HG03108 (cell line): ENCODE data around the gene DOC2A.

Experiments
- ATAC-seq: cut with Tn5 transposase; IDR thresholded peaks from one replicate; pipeline ENCODE4 v1.9.1; 2021; ENCODE audit warnings: moderate library complexity; ENCODE audit not compliant: unreplicated experiment

The DOC2A gene

DNA sequence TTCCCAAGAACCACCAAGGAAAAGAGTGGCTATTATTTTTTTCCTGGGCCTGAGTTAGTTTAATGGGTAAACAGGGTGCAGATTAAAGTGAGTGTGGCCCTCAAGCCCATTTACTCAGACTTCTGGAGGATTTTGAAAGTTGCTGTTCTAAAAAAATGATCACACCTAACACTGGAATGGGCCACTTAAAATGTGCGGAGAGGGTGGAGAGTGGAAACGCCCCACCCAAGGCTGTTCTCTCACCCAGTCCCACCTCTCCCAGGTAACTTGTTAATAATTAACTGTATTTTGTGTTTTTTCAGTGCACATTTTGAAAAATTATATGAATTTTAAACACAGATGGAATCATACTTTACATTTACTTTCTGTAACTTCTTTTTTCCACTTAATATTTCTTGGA is 20.8 kb downstream of the DOC2A start:
- no peak for ATAC-seq

DNA sequence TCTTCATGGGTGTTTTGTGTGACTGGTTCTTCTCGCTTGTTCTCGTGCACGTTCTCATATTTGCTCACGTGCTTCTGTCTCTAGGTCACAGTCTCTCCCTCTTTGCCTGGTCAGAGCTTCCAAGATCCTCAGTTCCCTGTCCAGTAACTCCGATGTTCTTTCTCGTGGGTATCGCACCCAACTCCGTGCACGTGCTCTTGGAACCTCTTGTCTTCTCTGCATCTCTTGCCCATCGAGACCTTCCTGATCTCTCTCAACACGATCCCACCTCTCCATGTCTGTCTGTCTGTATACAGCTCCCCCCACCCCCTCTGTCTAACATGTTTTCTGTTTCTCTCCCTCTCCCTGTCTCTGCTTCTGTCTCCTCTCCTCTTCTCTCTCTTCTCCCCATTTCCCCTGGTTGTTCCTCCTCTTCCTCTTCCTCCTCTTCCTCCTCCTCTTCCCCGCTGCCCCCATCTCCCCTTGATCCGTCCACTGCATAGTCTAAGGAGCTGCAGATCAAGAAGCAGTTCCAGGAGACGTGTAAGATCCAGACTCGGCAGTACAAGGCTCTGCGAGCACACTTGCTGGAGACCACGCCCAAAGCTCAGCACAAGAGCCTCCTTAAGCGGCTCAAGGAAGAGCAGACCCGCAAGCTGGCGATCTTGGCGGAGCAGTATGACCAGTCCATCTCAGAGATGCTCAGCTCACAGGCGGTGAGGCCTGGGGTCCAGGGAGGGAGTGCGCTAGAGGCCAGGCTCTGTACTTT is 21.5 kb downstream of the DOC2A start:
- no peak for ATAC-seq

DNA sequence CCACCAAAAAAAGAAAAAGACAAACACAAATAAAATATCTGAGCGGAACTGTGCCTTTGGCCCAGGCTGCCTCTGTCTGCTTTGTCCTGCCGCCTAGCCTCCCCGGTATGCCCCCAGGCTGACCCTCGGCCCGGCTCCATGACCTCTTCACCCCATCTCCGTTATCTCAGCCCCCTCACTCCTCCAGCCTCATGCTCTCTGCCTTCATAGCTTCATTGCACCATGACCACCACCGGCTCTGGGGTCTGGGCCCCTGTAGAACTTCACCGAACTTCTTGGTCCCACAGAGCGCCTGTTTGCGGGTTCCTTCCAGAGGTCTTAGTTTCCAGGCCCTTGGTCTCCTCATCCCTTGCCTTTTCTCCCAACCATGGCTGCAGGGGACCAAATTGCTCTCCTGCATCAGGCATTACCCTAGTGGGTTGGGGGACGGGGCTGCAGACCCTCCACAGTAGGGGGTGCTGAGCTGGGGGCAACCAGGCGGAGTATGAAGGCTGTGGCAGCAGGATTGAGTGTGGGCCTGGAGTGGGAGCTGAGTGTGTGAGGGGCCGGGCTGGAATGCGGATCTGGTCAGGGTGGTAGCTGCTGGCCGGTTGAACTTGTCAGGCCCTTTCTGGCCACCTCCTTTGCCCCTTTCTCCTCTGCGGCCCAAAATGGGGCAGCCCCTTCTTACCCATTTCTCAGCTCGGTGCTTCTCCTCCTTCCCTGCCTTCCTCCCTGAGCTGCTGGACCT is 22.3 kb downstream of the DOC2A start:
- ATAC-seq = no peak

DNA sequence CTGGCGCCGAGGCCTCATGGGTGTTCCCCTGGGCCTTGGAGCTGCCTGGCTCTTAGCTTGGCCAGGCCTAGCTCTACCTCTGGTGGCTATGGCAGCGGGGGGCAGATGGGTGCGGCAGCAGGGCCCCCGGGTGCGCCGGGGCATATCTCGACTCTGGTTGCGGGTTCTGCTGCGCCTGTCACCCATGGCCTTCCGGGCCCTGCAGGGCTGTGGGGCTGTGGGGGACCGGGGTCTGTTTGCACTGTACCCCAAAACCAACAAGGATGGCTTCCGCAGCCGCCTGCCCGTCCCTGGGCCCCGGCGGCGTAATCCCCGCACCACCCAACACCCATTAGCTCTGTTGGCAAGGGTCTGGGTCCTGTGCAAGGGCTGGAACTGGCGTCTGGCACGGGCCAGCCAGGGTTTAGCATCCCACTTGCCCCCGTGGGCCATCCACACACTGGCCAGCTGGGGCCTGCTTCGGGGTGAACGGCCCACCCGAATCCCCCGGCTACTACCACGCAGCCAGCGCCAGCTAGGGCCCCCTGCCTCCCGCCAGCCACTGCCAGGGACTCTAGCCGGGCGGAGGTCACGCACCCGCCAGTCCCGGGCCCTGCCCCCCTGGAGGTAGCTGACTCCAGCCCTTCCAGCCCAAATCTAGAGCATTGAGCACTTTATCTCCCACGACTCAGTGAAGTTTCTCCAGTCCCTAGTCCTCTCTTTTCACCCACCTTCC is 23.3 kb downstream of the DOC2A start:
- ATAC-seq = no peak

DNA sequence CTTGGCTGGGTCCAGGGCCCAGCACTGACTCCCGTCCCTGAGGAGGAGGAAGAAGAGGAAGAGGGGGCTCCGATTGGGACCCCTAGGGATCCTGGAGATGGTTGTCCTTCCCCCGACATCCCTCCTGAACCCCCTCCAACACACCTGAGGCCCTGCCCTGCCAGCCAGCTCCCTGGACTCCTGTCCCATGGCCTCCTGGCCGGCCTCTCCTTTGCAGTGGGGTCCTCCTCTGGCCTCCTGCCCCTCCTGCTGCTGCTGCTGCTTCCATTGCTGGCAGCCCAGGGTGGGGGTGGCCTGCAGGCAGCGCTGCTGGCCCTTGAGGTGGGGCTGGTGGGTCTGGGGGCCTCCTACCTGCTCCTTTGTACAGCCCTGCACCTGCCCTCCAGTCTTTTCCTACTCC is 23.9 kb downstream of the DOC2A start:
- no peak for ATAC-seq

DNA sequence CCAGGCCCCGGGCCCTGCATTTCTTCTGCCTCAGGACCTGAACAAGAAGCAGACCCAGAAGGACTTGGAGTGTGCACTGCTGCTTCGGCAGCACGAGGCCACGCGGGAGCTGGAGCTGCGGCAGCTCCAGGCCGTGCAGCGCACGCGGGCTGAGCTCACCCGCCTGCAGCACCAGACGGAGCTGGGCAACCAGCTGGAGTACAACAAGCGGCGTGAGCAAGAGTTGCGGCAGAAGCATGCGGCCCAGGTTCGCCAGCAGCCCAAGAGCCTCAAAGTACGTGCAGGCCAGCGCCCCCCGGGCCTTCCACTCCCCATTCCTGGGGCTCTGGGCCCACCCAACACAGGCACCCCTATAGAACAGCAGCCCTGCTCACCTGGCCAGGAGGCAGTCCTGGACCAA is 24.6 kb downstream of the DOC2A start:
- no peak for ATAC-seq

DNA sequence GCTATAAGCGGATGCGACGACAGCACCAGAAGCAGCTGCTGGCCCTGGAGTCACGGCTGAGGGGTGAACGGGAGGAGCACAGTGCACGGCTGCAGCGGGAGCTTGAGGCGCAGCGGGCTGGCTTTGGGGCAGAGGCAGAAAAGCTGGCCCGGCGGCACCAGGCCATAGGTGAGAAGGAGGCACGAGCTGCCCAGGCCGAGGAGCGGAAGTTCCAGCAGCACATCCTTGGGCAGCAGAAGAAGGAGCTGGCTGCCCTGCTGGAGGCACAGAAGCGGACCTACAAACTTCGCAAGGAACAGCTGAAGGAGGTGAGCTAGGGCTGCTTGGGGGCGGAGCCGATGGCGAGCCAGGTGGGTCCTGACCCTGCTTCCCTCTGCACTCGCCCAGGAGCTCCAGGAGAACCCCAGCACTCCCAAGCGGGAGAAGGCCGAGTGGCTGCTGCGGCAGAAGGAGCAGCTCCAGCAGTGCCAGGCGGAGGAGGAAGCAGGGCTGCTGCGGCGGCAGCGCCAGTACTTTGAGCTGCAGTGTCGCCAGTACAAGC is 25.5 kb downstream of the DOC2A start:
- ATAC-seq = no peak

DNA sequence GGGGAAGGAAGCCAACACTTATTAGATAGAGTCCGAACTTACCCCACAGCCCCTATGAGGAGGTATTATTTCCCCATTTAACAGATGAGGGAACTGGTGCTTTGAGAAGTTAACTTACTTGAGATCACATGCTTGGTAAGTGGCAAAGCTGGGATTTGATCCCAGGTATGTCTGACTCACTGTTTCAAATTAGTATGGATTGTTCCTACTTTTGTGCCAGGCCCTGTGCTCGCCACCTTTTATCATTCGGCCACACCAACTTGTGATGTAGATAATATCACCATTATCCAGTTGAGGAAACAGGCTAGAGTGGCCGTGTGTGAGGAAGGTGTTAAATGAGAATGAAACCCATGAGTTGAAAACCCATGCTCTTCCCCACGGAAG is 26.1 kb downstream of the DOC2A start:
- no peak for ATAC-seq

DNA sequence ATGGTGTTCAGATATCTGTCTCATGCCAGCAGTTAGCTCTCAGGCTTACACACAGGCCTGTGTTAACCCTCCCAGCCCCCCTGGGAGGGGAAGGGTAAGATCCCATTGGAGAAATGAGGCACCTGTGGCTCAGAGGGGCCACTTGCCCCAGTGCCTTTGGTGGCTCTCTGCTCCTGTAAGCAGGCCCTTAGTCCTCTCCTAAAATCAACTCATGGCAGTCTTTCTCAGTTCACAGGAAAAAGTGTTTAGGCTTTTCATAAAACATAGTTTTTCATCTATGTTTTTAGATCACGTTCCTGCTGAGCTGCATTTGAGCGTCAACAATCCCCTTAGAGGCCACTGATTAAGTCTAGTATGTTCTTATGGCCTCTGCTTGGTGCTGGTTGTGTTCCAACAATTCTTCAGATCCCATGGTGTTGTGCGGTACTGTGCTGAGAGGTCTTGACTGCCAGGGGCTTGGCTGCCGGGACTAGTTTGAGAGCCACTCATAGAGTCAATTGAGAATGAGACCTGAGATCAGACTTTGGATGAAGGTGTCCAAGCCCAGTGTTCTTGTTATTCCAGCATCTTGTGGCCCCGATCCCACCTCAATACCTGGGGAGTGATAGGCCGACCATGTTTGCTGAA is 26.6 kb downstream of the DOC2A start:
- ATAC-seq = no peak

DNA sequence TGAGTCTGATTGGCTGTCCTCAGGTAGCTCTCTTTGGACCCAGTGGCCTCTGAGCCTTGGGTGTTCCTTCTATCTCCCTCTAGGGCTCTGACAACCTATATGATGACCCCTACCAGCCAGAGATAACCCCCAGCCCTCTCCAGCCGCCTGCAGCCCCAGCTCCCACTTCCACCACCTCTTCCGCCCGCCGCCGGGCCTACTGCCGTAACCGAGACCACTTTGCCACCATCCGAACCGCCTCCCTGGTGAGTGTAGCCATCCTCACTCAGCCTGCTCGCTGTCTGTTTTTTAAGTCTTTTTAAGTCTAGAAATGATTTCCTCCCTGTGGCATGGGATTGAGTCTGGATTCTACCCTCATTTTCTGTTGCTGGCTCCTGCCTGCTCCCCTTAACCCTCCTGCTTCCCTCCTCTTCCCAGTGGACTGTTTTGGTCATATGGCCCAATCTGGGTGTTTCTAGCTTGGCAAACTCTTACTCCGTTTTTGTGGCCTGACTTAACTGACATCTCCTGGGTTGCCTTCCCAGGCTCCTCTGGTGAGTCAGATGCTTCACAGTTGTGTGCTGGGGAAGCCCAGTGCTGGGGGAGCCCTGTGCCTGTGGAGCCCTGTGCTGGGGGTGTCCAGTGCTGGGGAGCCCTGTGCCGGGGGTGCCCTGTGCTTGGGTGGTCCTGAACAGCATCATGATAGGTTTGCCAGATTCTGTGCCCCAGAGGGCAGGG is 27.2 kb downstream of the DOC2A start:
- no peak for ATAC-seq

DNA sequence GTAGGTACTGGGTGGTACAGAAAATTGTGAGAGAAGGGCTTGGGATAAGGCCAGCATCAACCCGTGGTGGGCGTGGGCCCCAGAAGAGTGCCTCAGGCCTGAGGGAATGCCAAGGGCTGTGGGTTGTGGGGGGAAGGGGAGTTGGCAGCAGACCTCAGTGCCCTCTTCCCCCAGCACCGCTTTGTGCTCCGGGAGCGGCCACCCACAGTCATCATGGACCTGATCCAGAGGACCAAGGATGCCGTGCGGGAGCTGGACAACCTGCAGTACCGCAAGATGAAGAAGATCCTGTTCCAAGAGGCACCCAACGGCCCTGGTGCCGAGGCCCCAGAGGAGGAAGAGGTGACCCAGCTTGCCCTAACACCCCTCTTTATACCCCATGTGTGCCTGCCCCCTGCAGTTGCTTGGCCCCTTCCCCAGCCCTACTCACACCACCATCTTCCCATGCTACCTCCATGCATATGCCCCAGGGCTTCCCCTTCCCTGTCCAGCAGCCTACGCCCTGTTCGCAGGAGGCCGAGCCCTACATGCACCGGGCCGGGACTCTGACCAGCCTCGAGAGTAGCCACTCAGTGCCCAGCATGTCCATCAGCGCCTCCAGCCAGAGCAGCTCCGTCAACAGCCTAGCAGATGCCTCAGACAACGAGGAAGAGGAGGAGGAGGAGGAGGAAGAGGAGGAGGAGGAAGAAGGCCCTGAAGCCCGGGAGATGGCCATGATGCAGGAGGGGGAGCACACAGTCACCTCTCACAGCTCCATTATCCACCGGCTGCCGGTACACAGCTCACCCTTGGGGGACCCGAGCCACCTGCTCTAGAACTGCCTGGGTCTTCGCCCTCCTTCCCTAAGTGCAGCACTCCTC is 28.0 kb downstream of the DOC2A start:
- no peak for ATAC-seq

DNA sequence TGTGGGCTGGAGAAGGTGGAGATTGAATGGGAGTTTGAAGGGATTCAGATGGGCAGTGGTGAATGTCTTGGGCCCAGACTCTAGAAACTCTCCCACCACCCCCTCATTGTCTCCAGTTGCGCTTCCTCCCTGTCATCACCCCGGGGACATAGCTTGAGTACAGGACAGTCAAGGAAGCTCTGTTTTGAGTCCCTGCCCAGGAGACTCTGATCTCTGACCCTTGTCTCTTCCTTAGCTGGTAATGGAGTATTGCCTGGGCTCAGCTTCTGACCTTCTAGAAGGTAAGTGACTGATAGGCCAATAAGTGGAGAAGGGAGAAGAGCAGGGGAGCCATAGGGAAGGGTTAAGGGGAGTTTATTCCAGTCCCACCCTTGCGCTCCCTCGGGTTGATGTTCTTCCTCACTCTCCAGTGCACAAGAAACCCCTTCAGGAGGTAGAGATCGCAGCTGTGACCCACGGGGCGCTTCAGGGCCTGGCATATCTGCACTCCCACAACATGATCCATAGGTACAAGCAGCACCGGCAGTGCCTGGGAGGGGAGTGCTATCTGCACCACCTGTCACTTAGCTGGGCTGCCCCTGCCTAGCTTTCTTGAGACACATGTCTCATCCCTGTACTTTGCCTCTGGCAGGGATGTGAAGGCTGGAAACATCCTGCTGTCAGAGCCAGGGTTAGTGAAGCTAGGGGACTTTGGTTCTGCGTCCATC is 32.1 kb downstream of the DOC2A start:
- no peak for ATAC-seq

DNA sequence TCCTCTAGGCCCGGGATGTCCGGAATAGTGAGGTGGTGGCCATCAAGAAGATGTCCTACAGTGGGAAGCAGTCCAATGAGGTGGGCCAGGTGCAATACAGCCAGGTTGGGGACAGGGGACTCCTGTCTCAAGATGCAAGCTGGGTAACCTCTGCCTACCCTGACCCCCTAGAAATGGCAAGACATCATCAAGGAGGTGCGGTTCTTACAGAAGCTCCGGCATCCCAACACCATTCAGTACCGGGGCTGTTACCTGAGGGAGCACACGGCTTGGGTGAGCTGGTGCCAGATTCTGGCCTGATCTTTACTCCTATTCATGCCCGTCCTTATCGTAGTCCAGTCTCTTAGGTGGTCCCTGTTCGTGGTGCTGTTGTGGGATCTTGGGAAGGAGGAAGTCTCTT is 32.7 kb downstream of the DOC2A start:
- ATAC-seq = no peak

DNA sequence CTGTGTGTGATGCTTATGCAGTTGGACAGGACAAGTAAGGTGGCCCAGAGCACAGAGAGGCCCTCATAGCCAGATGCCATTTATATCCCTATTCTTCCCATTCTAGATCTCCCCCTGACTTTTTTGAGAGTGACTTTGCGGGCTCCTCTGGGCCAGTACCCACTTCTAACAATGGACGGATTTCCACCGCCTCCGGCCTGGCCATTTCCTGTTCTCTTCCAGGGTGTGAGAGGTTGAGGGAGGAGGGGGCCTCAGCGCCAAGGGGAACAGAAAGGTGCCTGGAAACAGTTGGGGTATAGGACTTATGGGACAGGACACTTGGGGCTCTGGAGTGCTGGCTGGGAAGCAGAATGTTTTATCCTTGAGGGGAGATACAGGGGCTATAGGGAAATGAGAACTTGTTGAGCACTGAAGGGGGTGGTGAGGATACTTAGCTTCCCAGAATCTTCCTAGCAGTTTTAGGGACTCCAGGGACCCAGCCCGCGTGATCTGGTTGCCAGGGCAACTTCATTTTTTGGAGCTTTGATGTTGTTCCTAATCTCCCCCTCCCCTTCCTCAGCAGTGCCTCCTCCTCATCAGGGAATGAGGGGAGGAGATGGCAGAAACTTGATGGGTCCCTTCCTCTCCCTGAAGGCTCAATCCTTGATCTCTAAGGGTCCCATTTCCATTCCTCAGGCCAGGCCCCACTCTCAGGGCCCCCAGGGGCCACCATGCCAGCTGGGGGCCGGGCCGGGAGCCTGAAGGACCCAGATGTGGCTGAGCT is 33.6 kb downstream of the DOC2A start:
- no peak for ATAC-seq

DNA sequence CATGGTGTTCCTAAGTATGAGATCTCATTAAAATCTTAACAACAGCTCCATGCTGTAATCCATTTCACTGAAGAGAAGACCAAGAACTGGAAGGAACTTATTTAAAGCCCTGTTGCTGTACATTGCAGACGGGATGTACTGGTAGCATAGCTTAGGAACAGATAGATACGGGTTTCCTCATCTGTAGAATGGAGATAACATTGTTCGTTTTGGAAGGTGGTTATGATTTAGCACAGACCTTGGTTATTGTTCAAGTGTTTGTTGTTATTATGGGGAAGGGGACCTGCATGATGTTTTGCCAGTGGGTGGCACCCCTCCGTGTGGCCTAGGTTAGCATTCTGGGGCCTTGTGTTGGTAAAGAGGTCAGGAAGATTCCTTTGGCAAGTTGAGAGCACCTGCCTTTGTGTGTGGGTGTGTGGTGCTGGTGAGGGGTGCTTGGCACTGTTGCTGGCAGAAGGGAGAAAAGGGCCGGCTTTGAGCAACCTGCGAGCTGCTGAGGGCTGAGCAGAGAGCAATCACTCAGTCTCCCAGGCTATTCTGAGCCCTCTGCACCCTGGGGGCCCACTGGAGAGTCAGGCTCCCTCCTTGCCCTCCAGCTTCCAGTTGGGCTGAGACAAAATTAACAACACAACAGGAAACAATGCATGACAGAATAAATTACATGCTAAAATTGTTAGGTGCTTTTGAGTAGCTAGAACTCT is 34.9 kb downstream of the DOC2A start:
- no peak for ATAC-seq

DNA sequence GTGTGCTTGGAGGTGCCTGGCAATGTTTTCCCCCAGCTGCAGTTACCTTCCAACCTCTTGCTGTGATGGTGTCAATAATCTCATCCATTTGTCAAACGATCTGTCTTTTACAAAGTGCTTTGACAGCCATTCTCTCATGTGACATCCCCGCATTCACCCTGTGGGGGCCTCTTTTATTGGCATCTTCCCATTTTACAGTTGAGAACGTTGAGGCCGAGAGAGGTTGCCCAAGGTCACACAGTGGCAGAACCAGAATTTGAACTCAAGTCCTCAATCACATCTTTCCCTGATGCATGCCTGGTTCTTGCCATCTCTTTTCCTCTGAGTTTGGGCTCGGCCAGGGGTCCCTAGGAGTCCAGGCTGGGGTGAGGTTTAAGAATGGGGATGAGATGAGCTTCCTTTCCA is 35.7 kb downstream of the DOC2A start:
- no peak for ATAC-seq

DNA sequence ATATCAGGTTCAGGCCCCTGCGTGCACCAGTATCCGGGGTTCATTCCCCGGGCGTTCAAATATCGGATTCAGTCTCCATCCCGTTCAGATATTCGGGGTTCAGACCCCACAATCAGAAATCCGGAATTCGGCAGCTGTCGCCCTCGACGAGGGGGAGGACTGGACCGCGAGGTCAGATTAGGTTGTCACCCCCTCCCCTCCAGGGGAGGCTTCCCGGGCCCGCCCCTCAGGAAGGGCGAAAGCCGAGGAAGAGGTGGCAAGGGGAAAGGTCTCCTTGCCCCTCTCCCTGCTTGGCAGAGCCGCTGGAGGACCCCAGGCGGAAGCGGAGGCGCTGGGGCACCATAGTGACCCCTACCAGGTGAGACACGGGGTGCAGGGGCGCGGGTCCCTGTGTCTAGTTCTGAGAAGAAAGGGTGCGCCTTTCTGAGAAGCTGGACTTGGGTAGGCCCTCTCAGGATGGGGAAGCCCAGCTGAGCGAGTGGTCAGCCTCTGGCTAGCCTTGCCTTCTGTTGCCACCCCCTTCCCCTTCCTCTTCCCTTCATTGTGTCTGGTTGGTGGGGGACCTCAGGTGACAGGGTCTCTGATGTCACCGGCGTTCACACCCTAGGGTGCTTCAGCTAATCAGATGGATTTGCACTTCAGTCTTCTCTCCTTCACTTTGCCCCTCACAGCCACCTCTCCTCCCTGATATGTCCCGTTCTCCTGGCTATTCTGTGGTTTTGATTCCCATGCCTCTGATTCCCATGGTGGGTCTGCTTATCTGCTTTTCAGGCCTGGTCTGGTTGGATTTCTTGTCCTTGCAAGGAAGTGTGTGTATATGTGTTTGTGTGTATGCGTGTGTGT is 36.3 kb downstream of the DOC2A start:
- ATAC-seq = no peak
